Measurements from ENCODE around the gene TXNDC11.

Gene TXNDC11

DNA sequence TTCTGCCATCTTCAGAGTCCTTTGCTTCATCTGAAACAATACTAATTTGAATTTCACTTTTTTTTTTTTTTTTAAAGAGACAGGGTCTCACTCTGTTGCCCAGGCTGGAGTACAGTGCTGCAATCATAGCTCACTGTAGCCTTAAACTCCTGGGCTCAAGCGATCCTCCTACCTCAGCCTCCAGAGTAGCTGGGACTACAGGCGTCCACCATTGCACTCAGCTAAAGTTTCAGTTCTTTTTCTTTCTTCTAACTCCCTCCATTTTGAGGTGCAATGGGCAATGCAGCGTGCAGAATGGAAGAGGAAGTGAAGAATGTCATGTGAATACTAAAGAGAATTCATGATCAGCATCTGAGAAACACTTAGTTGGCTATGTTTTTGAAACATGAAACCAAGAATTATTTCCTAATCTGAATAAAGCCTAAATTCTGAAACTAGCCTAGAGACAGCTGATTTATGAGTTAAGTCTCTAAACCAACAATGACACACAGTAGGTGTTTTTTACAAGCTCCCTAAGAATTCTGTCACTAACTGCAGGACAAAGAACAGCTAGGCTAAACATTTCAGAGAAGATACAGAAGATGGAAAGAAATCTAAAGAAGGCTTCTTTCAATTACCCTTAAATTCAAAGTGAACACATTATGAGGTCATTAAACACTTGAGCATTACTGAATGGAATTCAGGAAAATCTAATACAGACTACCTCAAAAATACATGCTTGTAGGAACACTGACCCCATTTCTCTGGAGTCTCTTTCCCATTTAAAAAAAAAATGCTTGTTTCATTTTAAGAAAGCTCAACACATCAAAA lies 53.4 kb downstream of the TXNDC11 start:
- DNase-seq (ENCODE audit: low spot score) = no peak

DNA sequence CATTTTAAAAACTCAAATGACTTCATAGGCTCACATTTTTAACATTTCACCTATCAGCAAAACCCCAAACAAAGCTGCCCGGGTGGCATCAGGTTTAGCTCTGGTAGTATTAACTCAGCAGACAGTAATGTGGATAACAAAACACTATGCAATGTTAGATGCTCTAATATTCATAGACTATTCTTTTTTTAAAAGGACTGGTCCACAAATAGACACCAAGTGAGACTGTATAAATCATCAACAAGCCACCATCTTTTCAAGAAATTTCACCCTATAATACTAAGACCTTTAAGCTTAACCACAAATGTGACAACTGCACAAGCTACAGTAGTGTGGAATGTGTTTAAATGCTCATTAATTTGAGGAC lies 54.2 kb downstream of the TXNDC11 start:
- no peak for DNase-seq (ENCODE audit: low spot score)

DNA sequence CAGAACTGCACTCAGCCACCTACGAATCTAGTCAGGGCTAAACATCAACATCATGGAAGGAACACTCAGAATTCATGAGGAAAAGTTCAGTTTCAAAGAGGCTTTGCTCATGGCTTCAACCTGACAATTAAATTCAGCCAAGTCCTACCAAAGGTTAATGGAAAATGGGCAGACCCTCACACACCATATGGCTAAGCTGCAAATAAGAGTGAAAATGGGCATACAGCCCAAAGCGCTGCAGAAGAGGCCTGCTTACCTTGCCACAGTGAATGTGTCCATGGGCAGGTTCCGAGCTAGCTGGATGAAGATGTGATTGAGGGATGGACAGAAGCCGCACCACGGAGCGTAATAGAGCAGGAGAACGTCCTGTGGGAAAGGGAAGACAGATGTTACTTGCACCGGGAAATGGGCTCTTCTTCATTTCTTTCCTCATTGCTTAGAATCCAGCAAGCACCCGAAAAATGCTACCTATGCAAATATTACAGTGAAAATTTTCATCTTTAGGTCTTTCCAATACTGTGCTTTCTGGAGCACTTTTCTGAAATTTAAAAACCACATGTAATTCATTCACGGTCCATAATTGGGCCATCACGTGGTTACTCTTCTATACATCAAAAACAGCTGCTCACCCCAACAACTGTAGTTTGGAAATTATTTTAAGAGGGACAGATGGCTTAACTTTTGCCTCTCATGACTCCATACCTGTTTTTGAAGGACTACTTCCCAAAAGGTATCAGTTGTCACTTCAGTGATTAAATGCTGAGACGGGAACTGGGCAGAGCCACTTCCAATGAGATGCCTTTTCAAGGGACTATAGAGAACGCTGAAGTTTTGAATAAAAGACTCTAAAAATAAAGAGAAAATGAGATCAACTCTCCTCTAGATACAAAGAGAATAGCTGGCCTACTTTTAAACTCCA lies 54.8 kb downstream of the TXNDC11 start:
- no peak for DNase-seq (ENCODE audit: low spot score)

DNA sequence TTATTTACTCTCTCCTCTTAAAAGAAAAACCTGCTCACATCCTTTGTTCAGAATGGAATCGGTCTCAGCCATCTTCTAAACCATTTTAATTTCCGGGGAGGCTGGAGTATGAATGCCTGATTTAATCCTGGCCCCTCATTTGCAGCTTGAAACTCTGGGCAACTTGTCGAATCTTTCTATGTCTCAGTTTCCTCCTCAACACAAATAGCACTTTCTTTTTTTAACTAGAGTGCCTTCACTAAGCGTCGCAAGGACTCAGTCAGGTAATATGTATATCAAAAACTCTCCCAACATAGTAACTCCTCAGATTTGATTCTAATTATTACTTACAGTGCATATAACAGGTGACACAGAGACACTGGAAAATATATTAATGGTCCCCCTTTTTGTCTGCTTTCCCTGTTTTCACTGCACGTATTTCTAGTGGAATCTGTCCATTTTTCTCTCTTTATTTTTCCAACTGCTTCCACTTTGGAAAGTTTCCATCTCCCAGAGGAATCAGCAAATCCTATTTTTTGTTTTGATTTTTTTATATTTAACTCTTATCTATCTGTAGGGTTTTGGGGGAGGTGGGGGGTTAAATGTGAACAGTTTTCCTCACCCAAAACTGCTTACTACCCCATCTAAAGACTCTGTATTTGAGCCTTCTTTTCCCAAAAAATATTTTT lies 55.8 kb downstream of the TXNDC11 start:
- no peak for DNase-seq (ENCODE audit: low spot score)

DNA sequence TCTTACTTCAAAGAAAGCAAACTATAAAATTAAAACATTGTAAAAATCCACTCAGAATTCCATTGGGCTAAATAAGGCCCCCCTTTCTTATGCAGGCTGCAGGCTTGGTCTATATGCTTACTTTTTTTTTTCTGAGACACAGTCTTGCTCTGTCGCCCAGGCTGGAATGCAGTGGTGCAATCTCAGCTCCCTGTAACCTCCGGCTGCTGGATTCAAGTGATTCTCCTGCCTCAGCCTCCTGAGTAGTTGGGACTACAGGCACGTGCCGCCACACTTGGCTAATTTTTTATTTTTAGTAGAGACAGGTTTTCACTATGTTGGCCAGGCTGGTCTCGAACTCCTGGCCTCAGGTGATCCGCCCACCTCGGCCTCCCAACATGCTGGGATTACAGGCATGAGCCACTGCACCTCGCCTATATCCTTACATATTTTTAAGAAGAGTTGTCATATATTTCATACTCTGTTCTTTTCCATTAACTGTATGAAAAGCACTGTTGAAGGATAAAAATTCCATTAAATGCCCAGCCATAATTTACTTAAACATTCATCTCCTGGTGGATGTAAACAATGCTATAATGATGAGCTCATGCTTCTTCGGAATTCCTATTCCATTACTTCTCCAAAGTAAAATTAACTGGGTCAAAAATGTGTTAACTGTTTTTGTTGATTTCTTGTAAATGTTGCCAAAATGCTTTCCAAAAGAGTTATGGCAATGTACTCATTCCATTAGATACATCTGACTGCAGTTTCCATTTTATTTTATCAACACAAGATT lies 56.6 kb downstream of the TXNDC11 start:
- DNase-seq (ENCODE audit: low spot score) = no peak

DNA sequence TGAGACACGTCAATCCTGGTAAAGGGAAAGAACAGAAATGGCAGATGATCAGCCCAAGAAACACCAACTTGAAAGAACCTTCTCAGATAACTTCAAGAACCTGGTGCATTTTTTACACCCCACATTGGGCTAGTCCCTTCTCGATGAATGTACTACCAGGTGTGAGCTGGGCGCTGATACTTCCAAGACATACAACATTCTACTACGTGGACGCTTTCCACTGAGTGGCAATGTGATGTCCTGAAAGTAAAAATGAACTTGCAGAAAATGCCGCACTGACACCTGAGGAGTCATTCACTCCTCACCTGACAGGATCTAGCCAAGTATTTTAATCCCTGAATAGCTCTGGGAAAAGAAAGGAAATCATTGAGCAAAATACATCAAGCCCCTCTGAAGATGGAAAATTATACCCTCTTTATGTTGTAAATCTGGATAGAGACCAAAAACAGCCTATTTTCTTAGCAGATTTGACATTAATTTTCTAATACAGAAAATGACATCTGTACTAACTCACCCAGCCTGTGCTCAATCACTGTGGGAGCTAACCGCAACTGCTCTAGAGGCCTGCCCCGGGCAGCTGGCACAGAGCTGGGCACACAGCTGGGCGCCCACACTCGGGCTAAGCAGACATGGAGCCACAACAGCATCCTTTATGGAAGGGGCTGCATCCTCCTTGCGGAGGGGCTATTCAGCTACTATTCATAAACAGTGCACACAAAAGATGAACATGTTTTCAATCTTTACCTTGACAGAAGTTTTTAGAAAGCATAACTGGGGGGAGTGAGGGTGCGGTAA lies 58.2 kb downstream of the TXNDC11 start:
- DNase-seq (ENCODE audit: low spot score) = no peak

DNA sequence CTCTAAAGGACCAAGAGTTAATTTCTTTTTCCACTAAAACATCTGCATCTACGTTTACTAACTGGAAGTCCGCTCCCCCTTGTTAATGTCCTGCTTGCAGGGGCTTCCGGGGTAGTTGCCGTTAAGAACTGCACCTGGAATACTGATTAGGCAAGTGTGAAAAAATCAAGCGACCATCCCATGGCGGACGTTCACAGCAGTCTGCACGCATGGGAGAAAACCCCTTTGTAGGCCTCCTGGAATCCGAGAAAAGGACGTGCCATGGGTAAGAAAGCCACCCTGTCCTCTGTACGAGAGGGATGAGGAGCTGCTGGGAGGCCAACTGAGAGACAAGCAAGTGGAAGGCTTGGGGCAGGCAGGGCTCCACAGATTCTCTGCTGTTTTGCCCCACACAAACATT lies 59.5 kb downstream of the TXNDC11 start:
- DNase-seq (ENCODE audit: low spot score) = no peak

DNA sequence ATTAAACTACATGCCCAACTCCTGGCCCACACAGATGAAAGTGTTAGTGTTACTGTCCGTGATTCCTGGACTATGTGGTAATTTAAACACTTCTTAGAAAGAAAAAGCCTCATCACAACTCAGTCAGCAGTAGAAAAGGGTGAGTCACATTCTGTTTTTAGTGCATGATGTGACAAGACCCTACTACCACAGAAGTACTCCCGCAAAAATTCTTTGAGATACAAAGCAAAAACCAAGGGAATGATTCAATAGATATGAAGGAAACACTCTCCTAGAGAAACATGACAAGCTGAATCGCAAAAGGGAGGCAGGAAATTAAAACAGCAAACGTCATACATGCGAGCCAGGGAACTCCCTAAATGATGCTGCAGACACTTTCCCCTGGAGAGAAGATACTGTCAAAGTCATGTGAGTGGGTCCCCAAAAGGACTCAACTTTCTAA lies 60.0 kb downstream of the TXNDC11 start:
- DNase-seq (ENCODE audit: low spot score) = no peak

DNA sequence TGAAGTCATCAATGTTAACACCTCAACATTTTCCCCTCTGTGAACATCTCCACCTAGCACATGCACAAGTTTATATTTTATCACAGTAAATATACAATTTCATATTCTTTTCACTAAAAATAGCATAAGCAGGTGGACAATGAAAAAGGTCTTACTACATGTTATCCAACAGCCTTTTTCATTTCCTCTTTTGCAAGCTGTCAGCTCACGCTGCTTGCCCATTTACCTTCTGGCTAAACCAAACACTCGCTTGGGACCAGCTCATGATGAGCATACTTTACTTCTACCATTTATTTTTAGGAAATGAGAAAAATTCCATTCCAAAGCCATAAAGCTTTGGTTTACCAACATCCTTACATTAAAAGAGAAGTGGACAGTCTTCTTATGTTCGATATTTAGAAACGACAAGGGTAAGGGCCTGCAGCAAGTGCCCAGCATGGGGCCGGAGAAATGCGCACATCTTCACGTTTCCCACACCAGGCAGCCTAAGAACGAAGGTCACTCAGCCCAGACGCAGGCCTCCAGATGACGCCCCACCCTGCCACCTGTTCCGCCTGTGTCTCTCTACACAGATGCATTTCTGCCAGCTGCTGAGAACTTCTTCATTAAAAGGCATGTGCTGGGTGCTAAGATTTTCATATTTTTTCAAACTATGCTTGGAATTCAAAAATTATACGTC lies 60.5 kb downstream of the TXNDC11 start:
- DNase-seq (ENCODE audit: low spot score) = no peak

DNA sequence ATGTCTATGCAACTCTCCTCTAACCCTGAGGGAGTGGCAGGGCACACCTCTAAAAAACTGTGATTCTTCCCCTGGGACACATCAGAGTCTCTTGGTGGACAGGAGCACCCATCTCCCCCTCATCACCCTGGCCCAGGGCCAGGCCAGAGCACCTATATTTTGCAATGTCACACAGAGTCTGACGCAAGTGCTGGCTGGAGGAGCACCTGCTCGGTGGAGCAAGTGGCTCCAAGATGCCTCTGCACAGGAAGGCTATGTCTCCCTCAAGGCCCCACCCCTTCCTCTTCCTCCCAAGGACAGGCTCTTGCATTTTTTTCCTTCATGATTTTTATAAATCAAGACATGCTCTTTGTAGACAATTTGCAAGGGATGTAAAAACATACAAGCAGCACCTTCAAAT lies 61.1 kb downstream of the TXNDC11 start:
- no peak for DNase-seq (ENCODE audit: low spot score)

DNA sequence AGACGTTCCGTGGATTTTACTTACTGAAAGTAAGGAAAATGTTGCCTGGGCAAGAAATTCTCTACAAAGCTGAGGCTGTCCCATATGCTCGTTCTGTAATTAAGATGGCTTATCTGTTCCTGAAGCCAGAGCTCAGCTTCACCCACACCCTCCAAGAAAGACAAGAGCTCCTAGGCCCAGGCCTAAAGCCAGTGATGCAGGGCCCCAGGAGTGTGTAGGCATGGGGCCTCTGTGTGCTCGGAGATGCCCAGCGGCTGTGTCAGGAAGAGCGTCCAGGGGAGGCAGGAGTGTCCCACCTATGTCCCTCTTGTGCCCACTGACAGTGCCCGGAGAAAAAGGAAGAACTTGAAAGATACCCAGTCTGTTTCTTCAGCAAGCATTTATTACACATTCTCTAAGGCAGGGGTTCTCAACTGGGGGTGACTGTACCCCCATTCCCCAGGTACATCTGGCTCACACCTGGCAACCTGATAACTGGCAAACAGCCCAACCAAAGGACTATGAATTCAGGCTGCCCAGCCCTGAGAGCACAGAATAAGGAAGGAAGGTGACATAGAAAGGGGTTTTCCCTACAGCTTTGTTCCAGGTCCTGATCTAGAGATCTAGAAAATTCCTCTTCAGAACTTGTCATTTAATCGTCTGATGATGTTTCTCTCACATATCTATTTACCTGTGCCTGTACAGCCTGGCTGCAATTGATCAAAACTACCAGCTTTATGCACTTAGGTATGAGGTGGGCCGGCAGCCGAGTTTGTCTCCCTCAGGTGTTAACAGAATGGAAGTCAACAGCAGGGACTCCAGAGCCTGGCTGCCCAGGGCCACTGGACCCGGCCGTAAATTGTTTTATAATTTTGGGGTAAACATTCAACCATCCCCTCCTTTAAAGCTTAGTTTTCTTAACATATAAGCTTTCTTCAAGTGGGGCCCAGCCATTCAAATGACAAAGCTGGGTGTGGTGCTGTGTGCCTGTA lies 62.4 kb downstream of the TXNDC11 start:
- DNase-seq (ENCODE audit: low spot score) = no peak

DNA sequence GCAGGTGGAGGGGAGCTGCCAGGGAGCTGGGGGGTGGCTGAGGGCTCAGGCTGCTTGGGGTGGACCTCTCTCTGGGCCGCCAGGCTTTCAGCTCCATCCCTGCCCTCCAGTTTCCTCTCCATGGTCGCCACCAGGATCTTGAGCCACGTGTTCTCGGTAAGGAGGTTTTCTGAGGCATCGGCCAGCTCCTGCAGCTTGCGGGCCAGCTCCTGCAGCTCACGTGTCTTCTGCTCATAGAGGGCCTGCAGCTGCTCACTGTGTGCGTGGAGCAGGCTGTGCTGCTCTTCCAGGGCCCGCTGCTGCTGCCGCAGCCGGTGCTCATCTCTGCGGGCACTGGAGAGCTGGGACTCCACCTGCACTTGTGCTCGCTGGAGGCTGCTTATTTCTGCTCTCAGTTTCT lies 63.4 kb downstream of the TXNDC11 start:
- DNase-seq (ENCODE audit: low spot score) = peak; percentile 64

DNA sequence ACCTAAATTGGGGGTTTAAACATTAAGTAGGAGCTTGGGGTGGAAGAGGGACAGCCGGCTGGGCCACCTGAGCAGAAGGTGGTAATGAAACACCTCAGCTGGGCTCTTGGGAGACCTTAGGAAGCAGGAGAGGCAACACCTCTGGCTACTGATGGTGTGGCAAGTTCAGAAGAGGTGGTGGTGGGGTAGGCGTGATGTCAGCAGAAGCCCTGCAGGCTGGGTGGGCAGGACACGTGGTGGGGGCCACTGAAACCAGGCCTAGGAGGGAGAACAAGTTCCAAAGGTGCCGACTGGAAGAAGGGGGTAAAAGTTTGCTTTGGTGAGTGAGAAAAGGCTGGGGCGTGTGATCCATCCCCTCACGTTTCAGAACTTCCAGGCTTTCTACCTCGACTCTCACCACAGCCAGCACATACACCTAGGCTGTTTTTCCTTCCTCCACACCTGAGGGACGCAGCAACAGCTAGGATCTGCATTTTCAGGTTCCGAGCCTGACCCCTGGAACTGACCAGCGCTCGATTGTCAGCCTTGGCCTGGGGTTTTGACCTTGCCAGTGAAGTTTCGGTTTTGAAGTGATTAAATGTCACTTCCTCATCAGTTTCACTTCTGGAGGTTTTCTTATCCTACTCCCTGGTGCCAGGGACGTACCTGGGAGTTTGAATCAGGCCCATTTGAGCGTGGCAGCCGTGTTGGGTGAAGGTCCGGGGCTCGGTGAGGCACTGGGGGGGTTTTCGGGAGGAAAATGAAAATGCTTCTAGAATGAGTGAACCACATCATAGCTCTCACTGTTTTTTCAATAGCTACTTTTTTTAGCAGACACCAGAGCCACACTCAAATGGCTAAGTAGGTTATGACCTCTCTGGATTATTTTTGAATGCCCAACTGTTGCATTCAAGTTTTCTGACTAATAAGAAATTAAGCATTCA lies 64.4 kb downstream of the TXNDC11 start:
- DNase-seq (ENCODE audit: low spot score) = no peak

DNA sequence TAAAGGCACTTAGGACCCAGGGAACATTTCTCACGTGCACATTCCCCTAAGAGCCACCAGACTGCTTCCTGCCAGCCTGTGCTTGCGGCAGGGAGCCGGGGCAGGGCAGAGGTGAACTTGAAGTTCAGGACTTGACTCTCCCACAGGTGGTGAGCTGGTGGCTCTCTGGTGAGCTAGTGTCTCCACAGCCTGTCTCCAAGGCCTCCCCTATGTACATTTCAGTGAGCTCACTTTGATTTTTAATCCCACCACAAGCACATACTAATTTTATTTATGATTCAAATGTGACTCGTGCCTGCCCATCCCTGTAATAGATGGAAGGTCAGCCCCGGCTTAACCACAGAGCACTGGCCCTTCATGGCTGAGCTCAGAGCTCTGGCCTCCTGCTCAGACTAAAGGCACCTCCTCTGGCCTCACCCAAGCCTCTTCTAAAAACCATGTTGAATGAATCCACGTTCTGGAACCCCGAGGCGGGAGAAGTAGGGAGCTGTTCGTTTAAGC lies 65.2 kb downstream of the TXNDC11 start:
- DNase-seq (ENCODE audit: low spot score) = no peak

DNA sequence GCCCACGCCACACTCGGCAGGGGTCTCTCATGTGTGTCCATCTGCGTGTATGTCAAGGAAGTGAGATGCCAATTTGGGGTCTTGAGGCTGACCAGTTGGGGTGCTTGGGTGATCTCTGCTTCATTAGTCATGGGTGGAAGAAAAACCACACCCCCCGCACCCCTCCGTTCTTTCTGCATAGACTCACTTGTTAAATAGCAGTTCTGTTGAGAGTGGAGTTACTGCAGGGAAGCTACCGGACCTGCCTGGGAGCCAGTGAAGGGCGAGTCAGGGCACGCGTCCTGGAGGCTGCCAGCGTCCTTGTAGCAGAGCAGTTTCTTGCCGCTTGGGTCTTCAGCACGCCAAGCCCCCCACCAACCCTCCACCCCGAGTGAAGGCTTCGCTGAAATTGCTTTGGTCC lies 65.9 kb downstream of the TXNDC11 start:
- DNase-seq (ENCODE audit: low spot score) = no peak

DNA sequence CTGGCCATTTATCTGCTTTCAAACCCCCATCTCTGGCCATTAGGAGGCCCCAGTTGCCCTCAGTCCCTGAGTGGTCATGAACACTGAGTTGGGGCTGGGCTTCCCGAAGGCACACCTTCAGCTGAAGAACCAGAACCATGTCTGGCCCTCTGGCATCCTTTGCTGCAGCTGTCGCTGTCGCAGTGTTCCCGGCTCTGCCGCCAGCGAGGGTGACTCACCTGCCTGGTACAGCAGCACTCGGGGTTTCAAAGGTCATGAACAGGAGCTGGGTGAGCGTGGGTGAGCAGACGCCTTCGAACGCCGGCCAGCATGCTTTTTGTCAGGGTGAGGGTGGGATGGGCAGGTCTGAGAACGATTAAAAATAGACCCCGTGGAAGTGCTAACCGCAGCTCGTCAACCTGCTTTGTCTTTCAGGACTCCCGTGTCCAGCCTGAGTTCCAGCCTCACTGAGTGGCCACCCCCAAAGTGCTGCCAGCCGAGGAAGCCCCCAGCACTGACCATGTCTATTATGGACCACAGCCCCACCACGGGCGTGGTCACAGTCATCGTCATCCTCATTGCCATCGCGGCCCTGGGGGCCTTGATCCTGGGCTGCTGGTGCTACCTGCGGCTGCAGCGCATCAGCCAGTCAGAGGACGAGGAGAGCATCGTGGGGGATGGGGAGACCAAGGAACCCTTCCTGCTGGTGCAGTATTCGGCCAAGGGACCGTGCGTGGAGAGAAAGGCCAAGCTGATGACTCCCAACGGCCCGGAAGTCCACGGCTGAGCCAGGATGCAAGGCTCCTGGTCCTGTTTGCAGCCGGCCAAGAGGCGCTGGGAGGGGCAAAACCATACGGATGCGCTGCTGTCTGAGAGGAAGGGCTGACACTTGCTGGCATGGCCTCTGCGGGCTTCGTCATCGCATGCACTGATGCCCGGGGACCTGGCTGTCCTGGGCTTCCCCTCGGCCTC lies 66.8 kb downstream of the TXNDC11 start:
- no peak for DNase-seq (ENCODE audit: low spot score)

Measured in Ammon's horn (tissue), 1 donor.